Colon (tissue), 2 donors: ENCODE results near the gene ASB13.
"Not testable (repeated sequence)": the region's sequence is repeated elsewhere in the genome, so short reads cannot be mapped to it uniquely, and the experiment has no call there.

Source experiments
- FAIRE-seq: peaks from 2 replicates; lab custom pipeline; 2012; peaks lifted over from hg19 to GRCh38; lab: Jason Lieb, UNC
- donor health status: control.
- donor health status: control.

ASB13 gene

DNA sequence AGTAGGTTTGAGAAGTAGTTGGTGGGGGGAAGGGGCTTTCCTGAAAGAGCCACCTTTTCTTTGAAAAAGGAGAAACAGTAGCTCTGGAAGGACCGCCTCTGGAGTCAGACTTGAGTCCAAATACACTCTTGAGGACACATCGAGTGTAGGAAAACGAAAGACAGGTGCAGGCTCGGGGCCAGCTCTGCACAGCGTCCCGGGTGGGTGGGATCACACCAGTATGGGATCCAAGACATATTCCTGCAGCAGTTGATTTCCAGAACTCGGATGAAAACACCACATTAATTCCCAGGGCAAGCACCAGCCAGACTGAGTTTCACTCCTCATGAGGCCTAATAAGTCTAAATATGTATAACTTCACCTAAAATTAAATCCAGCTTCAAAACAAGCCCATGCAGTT is 61.4 kb downstream of the ASB13 start:
- no peak for FAIRE-seq

GRCh38 chr10:5604236-5604925 is 62.0 kb downstream of the ASB13 start:
- no peak for FAIRE-seq

DNA sequence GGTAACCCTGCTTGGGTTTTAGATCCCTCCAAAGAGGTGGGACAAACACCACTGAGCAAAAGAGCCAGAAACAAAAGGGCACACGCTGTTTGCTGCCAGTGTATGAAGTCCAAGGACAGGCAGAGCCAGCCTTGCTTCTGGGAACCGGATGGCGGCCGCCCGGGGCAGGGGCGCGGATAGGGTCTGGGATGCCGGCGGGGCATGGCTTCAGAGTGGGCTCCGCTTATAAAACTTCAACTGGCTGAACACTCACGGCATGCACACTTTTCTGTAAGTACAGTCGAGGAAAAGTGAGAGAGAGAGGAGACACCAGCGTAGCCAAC is 62.6 kb downstream of the ASB13 start:
- no peak for FAIRE-seq

GRCh38 chr10:5603091-5603847 is 63.1 kb downstream of the ASB13 start:
- no peak for FAIRE-seq

GRCh38 chr10:5601826-5602495 is 64.4 kb downstream of the ASB13 start:
- no peak for FAIRE-seq

DNA sequence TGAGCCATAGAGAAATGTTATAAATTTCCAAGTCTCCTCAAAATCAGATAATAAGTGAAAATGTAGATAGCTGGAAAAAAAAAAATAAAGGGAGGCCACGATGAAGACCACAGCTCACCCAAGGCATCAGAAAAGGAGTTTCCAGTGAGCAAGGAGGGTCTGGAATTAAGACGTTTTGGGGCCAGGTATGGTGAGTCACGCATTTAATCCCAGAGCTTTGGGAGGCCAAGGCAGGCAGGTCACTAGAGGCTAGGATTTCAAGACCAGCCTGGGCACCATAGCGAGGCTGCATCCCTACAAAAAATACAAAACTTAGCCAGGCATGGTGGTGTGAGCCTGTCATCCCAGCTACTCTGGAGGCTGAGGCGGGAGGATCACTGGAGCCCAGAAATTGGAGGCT is 65.5 kb downstream of the ASB13 start:
- FAIRE-seq: no peak

DNA sequence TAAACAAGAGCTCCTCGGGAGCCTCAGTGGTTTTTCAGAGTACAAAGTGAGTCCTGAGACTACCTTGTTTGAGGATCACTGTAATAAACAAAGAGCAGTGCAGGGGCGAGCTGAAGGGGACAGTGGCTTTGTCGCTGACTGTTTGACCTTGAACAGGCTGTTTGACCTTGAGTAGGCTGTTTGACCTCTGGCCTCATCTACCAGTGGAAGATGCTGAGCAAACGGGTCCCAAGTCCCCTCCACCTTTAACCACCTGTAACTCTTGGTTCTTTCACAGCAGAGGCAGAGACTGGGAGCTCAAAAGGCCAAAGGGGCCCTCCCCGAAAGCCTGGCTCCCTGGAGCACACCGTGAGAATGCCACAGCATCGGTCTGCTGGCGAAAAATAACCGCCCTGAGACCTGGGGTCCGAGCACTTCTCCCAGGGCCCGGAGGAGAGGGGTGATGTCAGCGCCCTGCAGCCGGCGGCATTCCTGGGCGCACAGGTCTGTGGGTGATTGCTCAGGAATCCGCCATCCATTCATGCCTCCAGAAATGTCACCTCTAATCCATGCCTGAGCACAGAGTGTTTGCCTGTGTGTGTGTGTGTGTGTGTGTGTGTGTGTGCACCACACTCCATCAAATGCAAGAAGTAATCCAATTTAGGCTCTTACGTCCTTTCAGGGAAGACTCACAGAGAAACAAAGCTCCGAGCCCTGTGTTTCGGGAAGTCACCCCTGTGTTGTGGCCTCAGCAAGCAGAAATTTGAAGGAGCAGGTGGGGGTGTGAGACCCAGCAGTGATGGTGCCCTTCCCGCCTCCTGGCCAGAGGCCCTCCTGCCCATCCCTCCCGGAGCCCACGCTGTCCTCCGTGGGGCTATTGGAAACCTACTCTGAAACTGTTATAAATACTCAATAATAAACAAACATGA is 66.5 kb downstream of the ASB13 start:
- no peak for FAIRE-seq

DNA sequence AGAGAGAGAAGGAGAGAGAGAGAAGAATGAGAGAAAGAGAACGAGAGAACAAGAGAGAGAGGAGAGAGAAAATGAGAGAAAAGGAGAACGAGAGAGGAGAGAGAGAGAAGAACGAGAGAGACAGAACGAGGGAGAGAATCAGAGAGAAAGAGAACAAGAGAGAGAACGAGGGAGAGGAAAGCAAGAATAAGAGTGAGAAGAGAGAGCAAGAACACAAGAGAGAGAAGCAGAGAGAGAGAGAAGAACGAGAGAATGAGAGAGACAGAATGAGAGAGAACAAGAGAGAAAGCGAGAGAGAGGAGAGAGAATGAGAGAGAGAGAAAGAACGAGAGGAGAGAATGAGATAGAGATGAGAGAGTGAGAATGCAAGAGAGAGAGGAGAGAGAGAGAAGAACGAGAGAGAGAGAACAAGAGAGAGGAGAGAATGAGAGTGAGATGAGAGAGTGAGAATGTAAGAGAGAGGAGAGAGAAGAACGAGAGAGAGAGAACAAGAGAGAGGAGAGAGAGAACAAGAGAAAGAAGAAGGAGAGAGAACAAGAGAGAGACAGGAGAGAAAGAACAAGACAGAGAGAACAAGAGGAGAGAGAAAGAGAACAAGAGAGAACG is 68.2 kb downstream of the ASB13 start:
- FAIRE-seq: no peak

GRCh38 chr10:5596611-5597341 is 69.6 kb downstream of the ASB13 start:
- no peak for FAIRE-seq

DNA sequence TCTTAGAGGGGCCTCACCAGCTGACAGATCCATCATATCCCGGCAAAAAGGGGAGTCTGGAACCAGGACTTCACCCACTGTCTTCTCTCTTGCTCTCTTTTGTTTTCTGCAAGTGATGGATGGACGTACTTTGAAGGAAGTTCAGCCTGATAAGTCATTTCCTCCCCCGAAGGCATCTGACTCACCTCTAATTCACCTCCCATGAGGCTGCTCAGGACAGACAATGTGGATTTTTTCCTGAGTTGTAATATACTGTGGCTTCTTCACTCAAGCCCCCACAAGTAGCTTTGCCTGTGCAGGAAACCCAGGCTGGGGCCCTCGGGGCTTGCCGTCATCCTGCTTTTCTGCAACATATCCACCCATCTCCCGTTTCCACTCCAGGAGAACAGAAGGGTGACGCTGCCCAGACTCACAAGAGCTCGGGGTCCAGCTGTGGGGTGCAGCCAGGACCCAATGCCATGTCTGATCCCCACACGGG is 70.4 kb downstream of the ASB13 start:
- FAIRE-seq: no peak

GRCh38 chr10:5595591-5595990 is 70.8 kb downstream of the ASB13 start:
- no peak for FAIRE-seq

DNA sequence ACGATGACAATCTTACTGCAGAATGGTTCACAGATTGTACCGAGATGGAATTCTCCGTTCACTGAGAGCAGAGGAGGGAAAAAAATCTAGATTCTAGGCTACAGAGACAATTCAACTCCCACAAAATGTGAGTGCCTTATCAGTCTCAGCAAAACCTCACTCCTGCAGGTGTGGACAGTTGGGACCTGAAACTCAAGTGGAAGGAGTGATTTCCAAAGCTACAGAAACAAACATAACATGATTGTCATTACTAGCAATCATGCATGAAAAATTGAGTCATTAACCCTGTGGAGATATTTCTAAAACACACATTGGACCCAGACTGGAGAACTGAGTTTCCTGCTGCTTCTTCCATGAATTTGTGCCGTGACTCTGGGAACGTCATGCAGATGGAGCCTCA is 71.3 kb downstream of the ASB13 start:
- no peak for FAIRE-seq

- FAIRE-seq: no peak
These were observed 71.9 kb downstream of the ASB13 start for GRCh38 chr10:5594271-5595049.

- FAIRE-seq: not testable (repeated sequence)
These were observed 73.0 kb downstream of the ASB13 start for GRCh38 chr10:5593347-5593746.

DNA sequence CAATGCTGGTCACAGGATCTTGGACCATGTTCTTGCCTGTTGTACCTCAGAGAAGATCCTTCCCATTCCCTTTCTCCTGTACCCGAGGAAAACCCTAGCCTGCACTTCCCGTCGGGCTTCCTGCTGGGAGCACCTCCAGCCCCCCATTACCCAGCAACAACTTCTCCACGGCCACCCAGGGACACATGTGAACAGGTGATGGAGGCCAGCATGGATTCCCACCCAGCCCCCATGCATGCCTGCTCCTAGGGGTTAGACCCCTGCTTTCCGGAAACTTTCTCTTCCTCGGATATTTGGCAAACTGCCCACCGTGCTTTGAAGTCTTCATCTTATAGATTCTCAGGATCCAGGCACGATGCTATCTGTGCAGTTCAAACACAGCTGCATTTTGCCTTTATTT is 74.3 kb downstream of the ASB13 start:
- FAIRE-seq: no peak

GRCh38 chr10:5591336-5591824 is 75.0 kb downstream of the ASB13 start:
- FAIRE-seq: no peak

- no peak for FAIRE-seq
These were observed 75.6 kb downstream of the ASB13 start for GRCh38 chr10:5590816-5591215.

- FAIRE-seq: no peak
These were observed 76.5 kb downstream of the ASB13 start for GRCh38 chr10:5589661-5590511.

DNA sequence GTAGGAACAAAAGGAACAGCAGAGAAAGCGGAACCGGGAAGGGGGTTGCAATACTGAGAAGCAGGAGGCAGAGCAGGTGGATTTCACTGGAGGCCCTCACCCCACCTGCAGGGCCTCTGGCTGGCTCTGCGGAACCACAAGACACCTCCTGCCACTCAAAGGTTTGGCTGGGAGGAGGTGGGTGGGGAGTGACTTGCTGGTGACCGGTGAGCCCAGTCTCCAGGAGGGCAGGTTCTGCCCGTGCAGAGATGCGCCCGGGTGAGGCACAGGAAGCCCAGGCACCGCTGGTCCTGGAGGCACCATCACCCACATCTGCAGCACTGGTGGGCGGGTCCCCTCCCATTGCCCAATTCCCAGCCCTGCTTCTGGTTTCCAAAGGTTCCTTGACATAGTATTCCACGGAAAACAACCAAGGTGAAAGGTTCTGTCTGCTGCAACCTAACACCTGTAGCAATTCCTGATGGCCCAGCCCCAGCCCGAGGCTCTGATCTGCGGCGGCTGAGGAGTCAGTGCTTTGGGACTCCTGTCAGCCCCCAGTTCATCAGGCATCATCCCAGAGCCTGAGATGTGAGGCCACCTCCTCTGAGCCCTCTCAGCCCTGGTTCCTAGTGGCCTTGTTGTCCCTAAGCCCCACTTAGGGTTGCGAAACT is 77.3 kb downstream of the ASB13 start:
- no peak for FAIRE-seq
